Karpas-422 (cell line): ENCODE results near the gene SEC16A. TPM values are rescaled to one million over a fixed set of nuclear protein-coding genes. Genes with fewer than 3 reads are reported as not detected.
A peak's percentile ranks its signal among the peaks of the same experiment; 100 is the strongest.

ENCODE experiments used
- DNase-seq: peaks from one replicate; pipeline ENCODE4 v3.0.0-alpha.2; 2015
- H2AFZ ChIP-seq: fragments of 200-600 bp; sonication (generic); 2 replicates; pipeline ENCODE4 v1.6.1; 2014; ENCODE audit warnings: antibody characterized with exemption, low read length, mixed read lengths
- H3K27ac ChIP-seq: fragments of 200-600 bp; sonication (generic); 2 replicates; pipeline ENCODE4 v1.5.1; 2014; ENCODE audit warnings: mild to moderate bottlenecking, low read length, moderate library complexity
- H3K27me3 ChIP-seq: fragments of 200-600 bp; sonication (generic); 2 replicates; pipeline ENCODE4 v1.6.1; 2014; ENCODE audit warnings: low read length, mixed read lengths
- H3K36me3 ChIP-seq: fragments of 200-600 bp; sonication (generic); 2 replicates; pipeline ENCODE4 v1.6.1; 2014; ENCODE audit warnings: low read length, mixed read lengths; ENCODE audit not compliant: insufficient read depth
- H3K4me1 ChIP-seq: fragments of 200-600 bp; sonication (generic); 2 replicates; pipeline ENCODE4 v1.6.1; 2014; ENCODE audit warnings: mild to moderate bottlenecking, low read length, mixed read lengths
- H3K4me2 ChIP-seq: fragments of 200-600 bp; sonication (generic); 2 replicates; pipeline ENCODE4 v1.6.1; 2014; ENCODE audit warnings: low read length, low read depth, mild to moderate bottlenecking; ENCODE audit not compliant: poor library complexity, severe bottlenecking
- H3K4me3 ChIP-seq: fragments of 200-600 bp; sonication (generic); 2 replicates; pipeline ENCODE4 v1.5.1; 2014; ENCODE audit warnings: mild to moderate bottlenecking, antibody characterized with exemption, low read length, mixed read lengths
- H3K79me2 ChIP-seq: fragments of 200-600 bp; sonication (generic); 2 replicates; pipeline ENCODE4 v1.6.1; 2014; ENCODE audit warnings: mild to moderate bottlenecking, low read length, mixed read lengths
- H3K9ac ChIP-seq: fragments of 200-600 bp; sonication (generic); 2 replicates; pipeline ENCODE4 v1.6.0; 2014; ENCODE audit warnings: low read length
- H3K9me2 ChIP-seq: fragments of 200-600 bp; sonication (generic), shearing (Covaris generic); replicated peaks from 2 replicates; pipeline ENCODE4 v1.6.0; 2014; ENCODE audit warnings: mild to moderate bottlenecking, low read length, moderate library complexity; ENCODE audit not compliant: insufficient read depth
- H3K9me3 ChIP-seq: fragments of 300-700, 200-600 bp; sonication (generic); 2 replicates; pipeline ENCODE4 v1.6.1; 2014; ENCODE audit warnings: low read length, mixed read lengths
- H4K20me1 ChIP-seq: fragments of 200-600 bp; sonication (generic); 2 replicates; pipeline ENCODE4 v1.6.1; 2014; ENCODE audit warnings: mild to moderate bottlenecking, antibody characterized with exemption, low read length, low read depth; ENCODE audit not compliant: insufficient read depth
- total RNA-seq: library from RNA; depleted of rRNA; stranded (reverse); fragments of >200 nt; shearing (Covaris generic); gene quantifications from 2 replicates; pipeline ENCODE4 v1.2.3, GENCODE V29; 2014; ENCODE audit warnings: low replicate concordance

SEC16A gene
- total RNA-seq, 1 experiment from 2014 or later = 21.5 TPM

- DNase-seq = no peak
- Histone ChIP-seq H3K27ac (no peak overlapping the region), H3K27me3 (no peaks in the 10 kb centered on the region), H4K20me1 (peaks cover 17% of the 10 kb centered on the region; the same call in 1 of the 2 replicates), H3K9me3 (no peaks in the 10 kb centered on the region), H2AFZ (no peak overlapping the region), H3K9me2 (no peaks in the 10 kb centered on the region), H3K9ac (no peak overlapping the region), H3K4me1 (peaks cover 15% of the 10 kb centered on the region), H3K79me2 (peaks cover 7% of the 10 kb centered on the region), H3K4me2 (no peak overlapping the region), H3K4me3 (no peak overlapping the region), H3K36me3 (no peaks in the 10 kb centered on the region)
These were observed 4.2 kb upstream of the SEC16A start for GRCh38 chr9:136486823-136487620.

- Histone ChIP-seq H3K27me3 (no peaks in the 10 kb centered on the region), H2AFZ (no peak overlapping the region), H3K27ac (no peak overlapping the region), H3K4me1 (peaks cover 23% of the 10 kb centered on the region), H3K4me3 (no peak overlapping the region), H3K79me2 (peaks cover 16% of the 10 kb centered on the region), H3K9ac (no peak overlapping the region), H3K4me2 (no peak overlapping the region), H4K20me1 (peaks cover 25% of the 10 kb centered on the region; the same call in 1 of the 2 replicates), H3K9me2 (no peaks in the 10 kb centered on the region), H3K36me3 (no peaks in the 10 kb centered on the region), H3K9me3 (no peaks in the 10 kb centered on the region)
- DNase-seq = no peak
These were observed 3.3 kb upstream of the SEC16A start for GRCh38 chr9:136486131-136486530.

GRCh38 chr9:136485049-136486045 is 2.5 kb upstream of the SEC16A start:
- no peak overlapping the region for H3K4me2 ChIP-seq

GRCh38 chr9:136484153-136485048 is 1.6 kb upstream of the SEC16A start:
- no peaks in the 10 kb centered on the region for H3K9me3 ChIP-seq
- H3K9me2 ChIP-seq = no peaks in the 10 kb centered on the region
- H3K4me3 ChIP-seq = peak overlapping the region; percentile 74
- H4K20me1 ChIP-seq = peaks cover 28% of the 10 kb centered on the region; the same call in 1 of the 2 replicates
- peaks cover 23% of the 10 kb centered on the region for H3K4me1 ChIP-seq
- no peaks in the 10 kb centered on the region for H3K27me3 ChIP-seq
- H2AFZ ChIP-seq = peak overlapping the region; percentile 94; the same call in 1 of the 2 replicates
- H3K36me3 ChIP-seq = no peaks in the 10 kb centered on the region
- H3K4me2 ChIP-seq = peak overlapping the region; percentile 97
- no peak overlapping the region for H3K27ac ChIP-seq
- H3K9ac ChIP-seq = peak overlapping the region; percentile 89
- H3K79me2 ChIP-seq = peaks cover 34% of the 10 kb centered on the region
- no peak for DNase-seq

More at GRCh38 chr9:136485049-136486045, 2.5 kb upstream of the SEC16A start:
- Histone ChIP-seq H3K4me1 (peaks cover 23% of the 10 kb centered on the region), H3K79me2 (peaks cover 24% of the 10 kb centered on the region), H3K4me3 (no peak overlapping the region), H3K9ac (peak overlapping the region; percentile 89; the same call in 1 of the 2 replicates), H3K9me3 (no peaks in the 10 kb centered on the region), H3K9me2 (no peaks in the 10 kb centered on the region), H3K27me3 (no peaks in the 10 kb centered on the region), H4K20me1 (peaks cover 25% of the 10 kb centered on the region; the same call in 1 of the 2 replicates), H3K36me3 (no peaks in the 10 kb centered on the region), H3K27ac (no peak overlapping the region), H2AFZ (no peak overlapping the region)
- peak; percentile 92 for DNase-seq

GRCh38 chr9:136483589-136484152 is 831 bp upstream of the SEC16A start:
- peak; percentile 97 for DNase-seq
- Histone ChIP-seq H3K9me3 (no peaks in the 10 kb centered on the region), H2AFZ (peak overlapping the region; percentile 94; the same call in 1 of the 2 replicates), H3K27me3 (no peaks in the 10 kb centered on the region), H3K4me1 (peaks cover 23% of the 10 kb centered on the region), H3K4me3 (peak overlapping the region; percentile 74), H3K79me2 (peaks cover 41% of the 10 kb centered on the region), H3K9ac (peak overlapping the region; percentile 89), H3K36me3 (no peaks in the 10 kb centered on the region), H3K9me2 (no peaks in the 10 kb centered on the region), H4K20me1 (peaks cover 31% of the 10 kb centered on the region; the same call in 1 of the 2 replicates), H3K27ac (peak overlapping the region; percentile 94), H3K4me2 (peak overlapping the region; percentile 97)

GRCh38 chr9:136482046-136482792 is 621 bp downstream of the SEC16A start:
- Histone ChIP-seq H3K27ac (peak overlapping the region; percentile 20; the same call in 1 of the 2 replicates), H3K9ac (peak overlapping the region; percentile 81), H3K36me3 (peaks cover 4% of the 10 kb centered on the region; the same call in 1 of the 2 replicates), H3K27me3 (no peaks in the 10 kb centered on the region), H3K4me2 (peak overlapping the region; percentile 88), H3K79me2 (peaks cover 55% of the 10 kb centered on the region), H3K4me1 (peaks cover 23% of the 10 kb centered on the region), H3K9me2 (no peaks in the 10 kb centered on the region), H2AFZ (no peak overlapping the region), H3K4me3 (peak overlapping the region; percentile 88), H3K9me3 (no peaks in the 10 kb centered on the region), H4K20me1 (peaks cover 31% of the 10 kb centered on the region; the same call in 1 of the 2 replicates)
- DNase-seq = peak; percentile 44
